Activated CD4-positive, alpha-beta T cell treated with anti-CD3 and anti-CD28 coated beads, Interleukin-2, amount 50 U/mL, for 24 hours (primary cell): ENCODE measurements around the gene ATP6V0B.

ENCODE experiments used
- DNase-seq, 2 donors: peaks; one replicate each; pipeline ENCODE4 v3.0.0-alpha.2; 2020; ENCODE audit warnings: low read depth in 1 of 2, low spot score in 1 of 2

ATP6V0B gene

DNA sequence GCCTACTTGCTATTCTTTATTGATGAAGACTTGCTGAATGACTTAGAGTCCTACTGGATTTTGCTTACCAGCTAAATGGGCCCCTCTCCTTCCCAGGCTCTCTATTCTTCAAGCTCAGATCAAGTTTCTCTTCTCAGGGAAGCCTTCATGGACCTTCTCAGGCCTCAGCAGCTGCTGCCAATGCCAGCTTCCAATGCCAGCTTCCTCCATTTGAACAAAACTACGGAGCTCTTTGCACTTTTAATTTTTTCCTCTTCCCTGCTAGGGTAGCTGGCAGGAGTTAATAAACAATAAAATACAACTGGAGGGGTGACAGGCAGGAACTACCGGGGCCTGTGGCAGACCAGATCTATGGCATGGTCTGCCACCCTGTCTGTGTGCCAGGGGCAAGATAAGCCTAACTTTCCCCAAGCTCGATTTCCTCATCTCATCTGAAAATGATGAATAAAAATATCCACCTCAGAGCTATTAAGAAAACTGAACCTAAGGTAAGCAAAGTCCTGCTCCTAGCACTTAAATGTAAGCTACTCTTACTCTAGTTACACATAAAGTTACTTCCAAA, 29.0 kb upstream of the ATP6V0B start:
- no peak for DNase-seq

DNA sequence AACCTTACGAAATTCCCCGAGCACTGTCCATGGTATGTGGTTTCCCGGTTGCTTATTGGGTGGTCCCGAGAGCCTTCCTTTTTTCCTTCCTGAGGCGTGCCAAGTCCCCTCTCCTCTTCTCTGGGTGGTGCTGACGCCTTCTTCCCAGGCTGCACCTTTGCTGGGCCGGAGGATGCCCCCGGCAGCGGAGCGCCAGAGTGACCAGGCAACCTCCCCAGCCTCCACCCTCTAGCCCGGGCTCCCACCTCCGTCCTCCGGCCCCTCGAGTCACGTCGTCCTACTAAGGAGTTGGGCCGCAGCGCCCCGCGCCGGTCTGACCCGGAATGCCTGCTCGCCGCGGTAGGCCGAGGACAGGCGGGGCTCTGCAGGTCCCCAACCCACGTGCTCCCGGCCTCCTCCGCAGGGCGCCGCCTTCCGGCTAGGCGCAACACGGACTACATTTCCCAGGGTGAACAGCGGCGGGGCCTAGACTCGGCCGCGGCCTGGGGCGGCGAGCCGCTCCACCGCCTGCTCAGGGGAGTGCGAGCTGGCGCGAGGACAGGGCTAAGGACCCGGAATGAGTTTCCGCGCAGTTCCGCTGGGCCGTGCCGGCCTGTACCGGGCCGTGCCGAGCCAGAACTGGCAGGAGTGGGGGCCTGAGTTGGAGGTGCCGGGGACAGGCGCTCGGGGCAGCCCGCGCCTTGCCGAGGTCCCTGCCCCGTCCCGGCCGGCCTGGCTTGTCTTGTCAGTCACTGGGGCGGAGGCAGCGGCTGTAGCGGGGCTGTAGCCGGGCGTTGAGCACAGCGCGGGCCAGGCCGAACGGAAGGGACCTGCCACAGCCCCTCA, 28.3 kb upstream of the ATP6V0B start, which contains the start of gene IPO13:
Gene IPO13 (plus strand): TSS at position 715 of the 825 bp plus-strand sequence. CDS start 651 bp downstream, outside the sequence.
- peak; percentile 89 to 94 for DNase-seq

DNA sequence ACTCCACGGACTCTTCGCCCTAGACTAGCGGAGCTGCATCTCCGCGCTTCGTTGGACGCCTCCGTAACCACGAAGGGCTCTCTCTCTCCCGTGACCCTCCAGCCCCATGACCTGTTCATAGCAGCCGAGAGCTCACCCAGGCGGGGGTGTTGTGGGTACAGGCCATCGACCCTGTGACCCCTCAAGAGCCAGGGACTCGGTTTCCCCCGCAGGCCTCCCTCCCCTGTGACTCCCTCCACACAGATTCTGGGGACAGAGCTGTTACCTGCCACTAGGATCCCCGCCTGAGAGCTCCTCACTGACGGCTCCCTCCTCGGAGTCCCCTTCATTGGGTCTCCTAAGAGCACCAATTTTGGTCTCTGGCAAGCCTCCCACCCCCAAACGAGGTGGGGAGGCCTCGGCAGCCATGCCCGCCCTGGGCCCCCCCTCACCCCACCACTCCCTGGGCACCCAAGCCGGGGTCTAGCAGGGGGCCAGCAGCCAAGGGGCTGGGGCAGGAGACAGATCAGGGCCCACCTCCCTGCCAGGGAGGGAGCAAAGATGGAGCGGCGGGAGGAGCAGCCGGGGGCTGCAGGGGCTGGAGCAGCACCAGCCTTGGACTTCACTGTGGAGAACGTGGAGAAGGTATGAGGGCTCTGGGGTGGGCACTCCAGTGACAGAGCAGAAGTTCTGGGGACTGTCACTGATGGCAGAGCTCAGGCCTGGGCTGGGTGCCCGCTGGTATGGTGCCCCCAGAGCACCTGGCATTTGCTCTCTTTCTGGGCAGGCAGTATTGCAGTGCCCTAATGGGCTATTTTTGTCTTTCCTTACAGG, 27.5 kb upstream of the ATP6V0B start:
- DNase-seq = no peak

DNA sequence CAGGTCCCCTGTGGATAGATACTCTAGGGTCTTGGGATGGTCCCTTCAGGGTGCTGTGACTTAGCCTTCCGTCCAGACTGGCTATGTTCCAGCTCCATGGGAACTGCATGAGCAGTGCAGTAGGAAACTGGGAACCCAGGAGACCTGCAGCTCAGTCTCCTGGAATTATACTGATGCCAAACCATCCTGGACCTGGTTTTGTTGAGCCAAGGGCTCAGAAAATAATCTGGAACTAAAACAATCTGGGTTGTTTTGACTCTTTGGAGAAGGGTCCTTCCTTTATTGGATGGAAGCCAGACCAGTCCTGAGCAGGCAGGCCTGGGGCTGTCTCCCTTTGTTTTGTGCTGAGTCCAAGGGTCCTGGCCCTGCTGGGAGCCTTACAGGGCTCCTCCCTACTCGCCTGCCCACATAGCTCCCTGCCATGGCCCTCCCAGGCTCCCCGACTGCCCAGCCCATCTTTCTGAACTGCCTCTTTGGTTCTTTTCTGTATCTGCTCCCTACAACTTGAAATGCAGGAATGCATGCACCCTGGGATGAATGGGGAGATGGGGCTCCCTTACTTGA, 26.8 kb upstream of the ATP6V0B start:
- no peak for DNase-seq

DNA sequence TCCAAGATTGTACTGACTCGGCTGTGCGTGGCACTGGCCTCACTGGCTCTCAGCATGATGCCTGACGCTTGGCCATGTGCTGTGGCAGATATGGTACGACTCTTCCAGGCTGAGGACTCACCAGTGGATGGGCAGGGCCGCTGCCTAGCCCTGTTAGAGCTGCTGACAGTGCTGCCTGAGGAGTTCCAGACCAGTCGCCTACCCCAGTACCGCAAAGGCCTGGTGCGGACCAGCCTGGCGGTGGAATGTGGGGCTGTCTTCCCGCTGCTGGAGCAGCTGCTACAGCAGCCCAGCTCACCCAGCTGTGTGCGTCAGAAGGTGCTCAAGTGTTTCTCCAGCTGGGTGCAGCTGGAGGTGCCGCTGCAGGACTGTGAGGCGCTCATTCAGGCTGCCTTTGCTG, 25.1 kb upstream of the ATP6V0B start:
- no peak for DNase-seq

DNA sequence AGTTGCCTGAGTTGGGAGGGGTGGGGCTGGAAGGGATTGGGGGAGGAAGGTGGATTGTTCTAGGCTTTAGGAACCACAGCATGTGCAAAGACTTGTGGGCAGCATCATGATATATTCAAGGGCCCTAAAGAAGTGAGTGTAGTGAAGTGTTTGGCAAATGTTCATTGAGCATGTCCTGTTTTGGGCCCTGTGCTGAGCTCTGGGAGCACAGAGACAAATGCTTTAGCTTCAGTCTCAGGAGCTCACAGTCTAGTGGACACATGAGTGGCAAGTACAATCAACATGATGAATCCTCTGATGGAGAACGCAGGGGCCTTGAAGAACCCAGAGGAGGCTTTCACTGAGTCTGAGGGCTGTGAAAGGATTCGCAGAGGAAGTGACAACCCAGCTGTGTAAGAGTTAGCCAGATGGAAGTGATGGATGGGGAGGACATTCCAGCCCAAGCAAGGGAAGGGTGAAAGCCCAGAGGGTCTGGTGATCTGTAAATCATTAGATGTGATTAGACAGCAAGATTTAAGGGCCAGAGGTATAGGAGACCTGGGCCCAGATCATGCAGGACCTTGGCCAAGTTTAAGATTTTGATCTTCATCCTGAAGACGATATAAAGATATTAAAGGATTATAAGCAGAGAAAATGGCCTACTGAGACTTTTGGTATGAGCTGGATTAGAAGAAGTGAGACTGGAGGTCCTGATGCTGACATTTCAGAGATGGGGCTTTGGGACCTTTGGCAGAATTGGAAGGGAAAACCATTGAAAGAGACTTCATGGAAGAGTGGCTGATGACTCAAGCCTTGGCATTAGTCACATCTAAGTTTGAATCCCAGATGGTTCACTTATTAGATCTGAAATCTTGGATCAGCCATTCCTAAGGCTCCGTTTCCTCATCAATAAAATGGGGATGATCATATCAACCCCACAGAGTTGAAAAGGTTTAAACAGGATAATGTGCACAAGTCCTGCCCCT, 23.5 kb upstream of the ATP6V0B start:
- DNase-seq = no peak

DNA sequence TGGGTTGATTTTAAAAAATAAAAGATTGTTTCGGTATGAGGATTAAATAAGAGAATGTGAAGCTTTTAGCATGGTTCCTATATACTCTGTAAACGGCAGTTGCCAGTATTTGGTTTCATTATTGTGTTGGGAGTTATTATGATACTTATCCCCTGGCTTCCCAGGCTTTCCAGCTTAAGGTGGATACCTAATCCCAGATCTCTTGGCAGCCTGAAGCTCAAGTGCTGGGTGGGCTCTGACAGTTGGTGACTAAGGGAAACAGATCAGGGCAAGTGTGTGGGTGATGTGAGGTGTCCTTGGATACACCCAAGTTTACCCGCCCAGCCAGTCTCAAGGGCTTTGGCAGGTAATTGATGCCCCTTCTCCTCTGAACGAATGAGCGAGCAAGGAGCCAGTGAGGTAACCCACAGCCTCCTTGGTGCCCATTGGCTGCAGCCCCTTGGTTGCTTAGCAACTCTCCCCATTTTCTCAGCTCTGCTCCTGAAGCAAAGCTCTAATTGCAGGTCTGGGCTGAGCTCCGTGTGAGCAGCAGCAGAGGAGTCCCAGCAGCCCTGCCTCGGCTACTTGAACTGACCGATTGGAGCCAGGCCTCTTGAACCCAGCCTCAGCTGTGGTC, 21.9 kb upstream of the ATP6V0B start:
- DNase-seq = no peak

DNA sequence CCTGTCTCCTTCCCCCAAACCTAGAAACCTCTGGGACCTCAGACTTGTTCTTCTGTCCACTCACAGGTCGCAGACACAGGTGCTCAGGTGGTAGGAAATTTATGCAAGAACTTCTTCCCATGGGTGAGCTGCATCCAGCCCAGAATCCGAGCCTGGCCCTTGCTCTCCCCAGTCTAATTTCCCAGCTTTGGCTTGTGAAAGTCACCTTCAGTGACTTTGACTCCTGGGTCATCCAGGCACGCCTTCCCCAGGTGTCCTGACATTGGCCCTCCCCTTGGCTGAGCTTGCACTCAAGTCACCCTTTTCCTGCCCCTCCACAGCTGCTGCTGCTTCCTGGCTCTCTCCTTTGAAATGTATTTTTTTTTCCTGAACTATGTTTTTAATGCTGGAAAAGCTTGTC, 21.4 kb upstream of the ATP6V0B start:
- no peak for DNase-seq

DNA sequence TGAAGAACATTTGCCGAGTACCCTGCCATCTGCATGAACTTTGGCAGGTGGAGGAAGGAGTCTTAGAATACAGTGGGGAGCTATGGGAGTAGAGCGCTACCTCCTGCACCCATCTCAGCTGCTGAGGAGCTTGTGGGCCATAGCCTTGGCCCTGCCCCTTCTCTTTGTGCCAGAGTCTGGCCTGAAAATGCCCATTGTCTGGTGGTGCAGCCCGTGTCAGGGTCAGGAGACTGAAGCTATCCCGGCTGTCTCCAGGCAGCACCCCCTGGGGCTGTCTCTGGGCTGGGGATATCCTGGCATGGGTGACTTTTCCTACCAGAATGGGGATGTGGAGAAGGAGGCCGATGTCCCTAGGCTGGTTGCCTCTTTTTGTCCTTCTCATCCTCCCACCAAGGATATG, 20.7 kb upstream of the ATP6V0B start:
- DNase-seq = no peak

DNA sequence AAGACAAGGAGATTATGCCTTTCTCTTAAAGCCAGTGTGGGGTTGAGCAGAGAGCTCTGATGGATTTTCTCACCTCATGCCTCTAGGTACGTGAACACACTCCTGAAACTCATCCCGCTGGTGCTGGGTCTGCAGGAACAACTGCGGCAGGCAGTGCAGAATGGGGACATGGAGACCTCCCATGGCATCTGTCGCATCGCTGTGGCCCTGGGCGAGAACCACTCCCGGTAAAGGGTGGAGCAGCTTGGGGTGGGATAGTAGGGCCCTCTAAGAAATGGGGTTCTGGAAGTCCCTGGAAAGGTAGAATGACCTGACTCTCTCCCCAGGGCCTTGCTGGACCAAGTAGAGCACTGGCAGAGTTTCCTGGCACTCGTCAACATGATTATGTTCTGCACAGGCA, 18.5 kb upstream of the ATP6V0B start:
- DNase-seq = no peak

DNA sequence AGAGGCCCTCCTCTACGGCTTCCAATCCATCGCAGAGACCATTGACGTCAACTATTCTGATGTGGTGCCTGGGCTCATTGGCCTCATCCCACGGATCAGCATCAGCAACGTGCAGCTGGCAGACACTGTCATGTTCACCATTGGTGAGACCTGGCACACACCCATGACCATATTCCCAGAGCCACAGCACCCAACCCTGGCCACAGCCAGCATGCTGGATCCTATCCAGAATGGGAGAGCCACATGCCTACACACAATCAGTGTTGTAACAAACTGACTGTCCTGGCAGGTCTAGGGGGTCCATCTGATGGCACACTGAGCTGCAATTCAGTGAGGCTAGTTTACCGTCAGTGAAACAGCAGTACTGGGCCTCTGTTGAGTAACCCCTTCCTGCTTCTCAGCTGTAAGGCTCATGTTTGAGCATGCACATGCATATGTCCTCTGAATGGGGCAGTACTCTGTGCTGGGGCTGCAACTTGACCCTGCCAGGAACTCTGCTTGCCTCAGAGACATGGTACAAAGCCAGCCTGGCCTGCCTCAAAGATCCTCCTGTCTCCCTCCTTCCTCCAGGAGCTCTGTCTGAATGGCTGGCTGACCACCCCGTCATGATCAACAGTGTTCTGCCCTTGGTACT, 17.2 kb upstream of the ATP6V0B start:
- no peak for DNase-seq

DNA sequence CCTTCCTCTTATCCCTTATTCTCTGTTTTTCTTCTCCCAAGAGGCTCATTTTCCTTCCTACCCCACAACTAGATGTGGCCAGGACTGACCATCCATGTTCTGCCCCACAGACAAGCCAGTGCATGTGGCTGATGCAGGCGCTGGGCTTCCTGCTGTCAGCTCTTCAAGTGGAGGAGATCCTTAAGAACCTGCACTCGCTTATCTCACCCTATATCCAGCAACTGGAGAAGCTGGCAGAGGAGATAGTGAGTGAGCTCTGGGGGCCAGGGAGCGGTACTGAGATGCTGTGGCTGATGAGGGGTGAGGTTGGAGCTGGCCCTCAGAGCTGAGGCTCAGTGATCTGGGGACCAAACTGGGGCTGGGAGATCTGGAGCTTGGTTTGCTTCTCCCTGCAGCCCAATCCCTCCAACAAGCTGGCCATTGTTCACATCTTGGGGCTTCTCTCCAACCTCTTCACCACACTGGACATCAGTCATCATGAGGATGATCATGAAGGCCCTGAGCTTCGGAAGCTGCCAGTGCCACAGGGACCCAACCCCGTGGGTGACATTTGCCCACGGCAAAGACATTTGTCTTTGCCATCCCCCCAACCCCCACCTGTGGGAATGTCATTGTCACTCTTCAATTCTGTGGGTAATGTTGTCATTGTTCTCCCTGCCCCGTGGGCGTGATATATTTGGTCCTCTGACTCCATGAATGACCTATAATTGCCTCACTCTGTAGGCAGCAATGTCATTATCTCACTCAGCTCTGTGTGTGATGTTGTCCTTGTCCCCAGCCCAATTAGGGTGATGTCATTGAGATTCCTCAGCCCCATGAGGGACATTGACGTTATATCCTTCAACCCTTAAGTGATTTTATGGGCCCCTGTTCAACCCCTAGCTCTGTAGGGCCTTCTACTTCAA, 16.2 kb upstream of the ATP6V0B start:
- no peak for DNase-seq

DNA sequence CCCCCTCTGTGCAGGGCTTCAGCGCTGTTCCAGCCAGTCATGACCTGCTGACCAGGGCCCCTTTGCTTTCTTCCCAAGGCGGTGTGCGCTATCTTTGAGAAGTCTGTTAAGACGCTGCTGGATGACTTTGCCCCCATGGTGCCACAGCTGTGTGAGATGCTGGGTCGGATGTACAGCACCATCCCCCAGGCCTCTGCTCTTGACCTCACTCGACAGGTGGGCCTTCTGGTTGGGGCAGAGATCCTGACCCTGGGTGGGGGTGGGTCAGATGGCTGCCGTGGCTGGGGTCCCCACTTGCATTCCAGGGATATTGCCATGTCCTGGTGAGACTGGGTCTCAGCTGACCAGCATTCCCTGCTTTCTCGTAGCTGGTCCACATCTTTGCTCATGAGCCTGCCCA, 14.0 kb upstream of the ATP6V0B start:
- no peak for DNase-seq

DNA sequence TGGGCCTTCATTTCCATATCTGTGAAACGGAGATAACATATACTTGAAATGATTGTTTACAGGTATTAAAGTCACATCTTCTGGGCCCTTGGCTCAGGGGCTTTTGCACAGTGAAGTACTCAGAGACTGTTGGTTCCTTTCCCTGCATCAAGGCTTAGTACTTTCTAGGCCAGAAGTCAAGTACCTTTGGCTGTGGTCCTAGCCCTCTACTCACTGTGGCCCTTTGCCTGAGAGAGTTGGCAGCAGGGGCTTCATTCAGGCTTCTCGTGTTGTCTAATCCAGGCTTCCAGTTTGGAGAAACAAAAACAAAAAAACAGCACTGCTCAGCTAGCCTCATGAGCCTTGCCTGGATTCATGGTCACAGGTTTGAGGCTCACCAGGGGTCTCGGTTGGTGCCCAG, 13.1 kb upstream of the ATP6V0B start:
- no peak for DNase-seq

DNA sequence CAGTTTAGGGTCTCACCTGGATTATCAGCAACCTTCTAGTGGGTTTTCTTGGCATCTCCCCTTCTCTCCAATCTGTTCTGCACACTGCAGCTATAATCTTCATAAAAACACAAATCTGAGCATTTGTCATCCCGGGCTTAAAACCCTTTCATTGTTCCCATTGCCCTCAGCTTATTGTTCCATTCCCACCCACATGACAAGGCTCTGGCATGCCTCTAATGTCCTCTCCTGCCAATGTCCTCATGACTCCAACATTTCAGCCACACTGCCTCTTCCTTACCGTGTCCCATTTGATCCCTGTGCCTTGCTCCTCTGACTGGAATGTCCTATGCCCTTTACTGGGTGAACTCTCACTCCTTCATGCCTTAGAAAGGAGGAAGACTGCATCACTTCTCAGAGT, 12.4 kb upstream of the ATP6V0B start:
- no peak for DNase-seq

DNA sequence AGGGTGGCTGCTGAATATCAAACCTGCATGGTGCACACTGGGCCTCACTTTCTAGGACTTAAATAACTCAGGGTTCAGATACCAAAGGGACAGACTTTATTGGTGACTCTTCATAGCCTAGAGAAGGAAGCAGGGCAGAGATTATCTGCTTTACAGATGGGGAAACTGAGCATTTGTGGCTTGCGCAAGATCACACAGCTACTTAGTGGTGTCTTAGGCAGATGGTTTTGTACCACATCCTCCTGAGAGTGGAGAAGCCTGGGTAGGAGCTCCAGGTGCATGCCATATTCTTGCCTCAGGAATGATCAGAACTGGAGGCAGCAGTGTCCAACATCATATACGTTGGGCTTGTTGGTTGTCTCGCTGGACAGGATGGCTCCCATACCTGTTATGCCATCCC, 11.8 kb upstream of the ATP6V0B start:
- no peak for DNase-seq

DNA sequence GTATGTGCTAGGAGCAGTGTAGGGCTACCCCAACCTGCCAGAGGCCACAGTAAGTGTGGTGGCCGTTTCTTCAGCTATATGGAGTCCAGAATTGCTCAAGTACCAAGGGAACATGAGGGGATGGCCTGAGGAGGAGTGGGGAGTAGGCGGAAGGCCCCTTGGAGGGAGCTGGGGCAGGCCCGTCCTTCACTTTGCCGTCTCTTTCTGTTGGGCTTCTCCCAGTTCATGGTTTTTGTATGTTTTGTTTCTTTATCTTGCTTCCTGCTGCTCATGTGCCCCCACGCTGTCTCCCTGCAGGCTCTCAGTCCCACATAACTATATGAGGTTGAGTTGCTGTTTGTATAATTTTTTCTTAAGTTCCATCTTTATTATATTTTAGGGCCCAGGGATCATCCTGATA, 10.9 kb upstream of the ATP6V0B start:
- DNase-seq = no peak

DNA sequence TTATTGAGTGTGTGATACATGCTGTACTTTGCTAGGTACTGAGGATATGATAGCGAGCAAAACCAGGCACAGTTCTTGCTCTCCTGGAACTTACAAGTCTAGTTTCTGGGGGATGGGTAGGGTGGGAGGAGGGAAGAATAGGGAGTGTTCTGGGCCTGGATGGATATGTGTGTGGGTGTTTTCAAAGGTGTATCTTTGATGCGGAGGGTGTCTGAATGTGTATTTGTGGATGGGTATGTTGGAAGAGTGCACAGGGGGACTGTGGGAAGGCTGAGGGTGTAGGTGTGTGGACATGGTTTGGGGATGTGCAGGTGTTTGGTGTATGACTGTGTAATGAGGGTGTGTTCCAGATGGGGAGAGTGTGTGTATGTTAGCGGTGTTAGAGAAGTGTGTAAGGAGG, 9.4 kb upstream of the ATP6V0B start:
- no peak for DNase-seq
